ENCODE results near the gene TM4SF20.

- no peak for TF ChIP-seq CTCF (conservative IDR thresholded peaks at IDR 0.05; ENCODE audit: low read depth, low read length)
- TF ChIP-seq EZH2 (IDR thresholded peaks at IDR 0.05; ENCODE audit: borderline replicate concordance, low read depth, low read length, poor library complexity, severe bottlenecking): no peak
These were observed 66.5 kb downstream of the TM4SF20 start for GRCh38 chr2:227312579-227312978.

All from A673 (cell line).